Epithelial cell of proximal tubule (primary cell): ENCODE data around the gene NAT9. TPM values are rescaled to one million over a fixed set of nuclear protein-coding genes. Genes with fewer than 3 reads are reported as not detected.

Source experiments
- DNase-seq: peaks from one replicate; pipeline ENCODE4 v3.0.0-alpha.2; 2011; ENCODE audit warnings: low read depth
- H3K4me3 ChIP-seq: 2 replicates; pipeline ENCODE4 v1.5.1; 2011; ENCODE audit warnings: low read depth, mild to moderate bottlenecking, low read length
- CTCF ChIP-seq: conservative IDR thresholded peaks from 2 replicates; pipeline ENCODE4 v1.5.1; 2012; ENCODE audit warnings: low read depth, mild to moderate bottlenecking, low read length
- total RNA-seq: library from RNA; depleted of rRNA; stranded (reverse); fragments of >200 nt; gene quantifications from 2 replicates; pipeline ENCODE4 v1.2.3, GENCODE V29; 2015

Gene NAT9
- total RNA-seq, 1 donor from 2014 or later, result 24.5 TPM

- no peak for DNase-seq
- no peak overlapping the region for H3K4me3 ChIP-seq
- TF ChIP-seq CTCF, result no peak
Measured at GRCh38 chr17:74810699-74811485, 34.7 kb upstream of the NAT9 start.

- no peak for TF ChIP-seq CTCF
- DNase-seq, result no peak
- H3K4me3 ChIP-seq, result no peak overlapping the region
Measured at GRCh38 chr17:74808714-74809430, 32.7 kb upstream of the NAT9 start.

GRCh38 chr17:74807925-74808324 lies 31.8 kb upstream of the NAT9 start:
- H3K4me3 ChIP-seq, result no peak overlapping the region
- no peak for DNase-seq
- TF ChIP-seq CTCF, result no peak

GRCh38 chr17:74807441-74807840 lies 31.3 kb upstream of the NAT9 start:
- no peak for TF ChIP-seq CTCF
- no peak for DNase-seq

GRCh38 chr17:74806334-74806733 lies 30.2 kb upstream of the NAT9 start:
- TF ChIP-seq CTCF, result no peak
- H3K4me3 ChIP-seq, result no peak overlapping the region
- no peak for DNase-seq

More at GRCh38 chr17:74807441-74807840, 31.3 kb upstream of the NAT9 start:
- no peak overlapping the region for H3K4me3 ChIP-seq

- no peak for TF ChIP-seq CTCF
- DNase-seq, result no peak
- H3K4me3 ChIP-seq, result no peak overlapping the region
Measured at GRCh38 chr17:74805591-74805991, 29.4 kb upstream of the NAT9 start.

- H3K4me3 ChIP-seq, result no peak overlapping the region
- DNase-seq, result no peak
- no peak for TF ChIP-seq CTCF
Measured at GRCh38 chr17:74804683-74805082, 28.5 kb upstream of the NAT9 start.
